HG02798 (cell line): ENCODE measurements around the gene FNBP1.
"Not testable (repeated sequence)": the region's sequence is repeated elsewhere in the genome, so short reads cannot be mapped to it uniquely, and the experiment has no call there.

Source experiments
- ATAC-seq: cut with Tn5 transposase; IDR thresholded peaks from one replicate; pipeline ENCODE4 v1.9.1; 2021; ENCODE audit warnings: mild to moderate bottlenecking; ENCODE audit not compliant: unreplicated experiment, poor library complexity

The FNBP1 gene

GRCh38 chr9:129962889-129963703 is 79.9 kb downstream of the FNBP1 start:
- peak; percentile 80 for ATAC-seq

- no peak for ATAC-seq
These were observed 80.5 kb downstream of the FNBP1 start for GRCh38 chr9:129962451-129962864.

DNA sequence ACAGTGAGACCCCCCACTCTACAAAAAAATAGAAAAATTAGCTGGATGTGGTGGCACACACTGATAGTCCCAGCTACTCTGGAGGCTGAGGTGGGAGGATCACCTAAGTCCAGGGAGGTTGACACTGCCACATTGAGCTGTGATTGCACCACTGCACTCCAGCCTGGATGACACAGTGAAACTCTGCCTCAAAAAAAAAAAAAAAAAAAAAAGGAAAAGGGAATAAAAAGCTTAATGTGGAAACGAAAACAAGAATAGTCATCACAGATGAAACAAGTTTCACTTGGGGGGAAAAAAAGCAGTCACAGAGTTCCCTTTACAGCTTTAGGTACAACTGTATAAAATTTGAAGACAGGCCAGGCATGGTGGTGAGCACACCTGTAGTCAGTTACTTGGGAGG is 84.2 kb downstream of the FNBP1 start:
- ATAC-seq = no peak

GRCh38 chr9:129954868-129955550 is 88.0 kb downstream of the FNBP1 start:
- ATAC-seq = no peak

- no peak for ATAC-seq
These were observed 89.3 kb downstream of the FNBP1 start for GRCh38 chr9:129953736-129954135.

DNA sequence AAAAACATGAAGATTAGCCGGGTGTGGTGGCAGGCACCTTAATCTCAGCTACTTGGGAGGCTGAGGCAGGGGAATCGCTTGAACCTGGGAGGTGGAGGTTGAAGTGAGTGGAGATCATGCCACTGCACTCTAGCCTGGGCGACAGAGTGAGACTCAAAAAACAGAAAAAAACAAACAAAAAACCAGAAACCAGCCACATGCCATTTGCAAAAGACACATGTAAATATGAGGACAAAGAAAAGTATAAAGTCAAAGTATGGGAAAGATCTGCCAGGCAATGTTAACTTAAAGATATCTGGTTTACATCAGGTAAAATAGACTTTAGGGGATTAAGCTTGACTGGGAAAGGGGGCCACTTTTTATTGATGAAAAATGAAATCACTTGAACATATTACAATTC is 90.7 kb downstream of the FNBP1 start:
- no peak for ATAC-seq

- ATAC-seq = no peak
These were observed 93.2 kb downstream of the FNBP1 start for GRCh38 chr9:129949821-129950220.

DNA sequence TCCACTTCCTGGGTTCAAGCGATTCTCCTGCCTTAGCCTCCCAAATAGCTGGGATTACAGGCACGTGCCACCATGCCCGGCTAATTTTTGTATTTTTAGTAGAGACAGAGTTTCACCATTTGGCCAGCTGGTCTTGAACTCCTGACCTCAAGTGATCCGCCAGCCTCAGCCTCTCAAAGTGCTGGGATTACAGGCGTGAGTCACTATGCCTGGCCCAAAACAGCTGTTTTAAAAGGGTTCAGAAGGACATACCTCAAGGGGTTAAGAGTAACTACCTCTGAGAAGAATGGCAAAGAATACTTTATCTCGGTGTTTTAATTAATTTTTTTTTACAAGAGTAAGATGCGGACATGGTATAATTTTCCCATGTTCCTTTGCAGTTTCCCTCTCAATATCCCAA is 94.4 kb downstream of the FNBP1 start:
- ATAC-seq = not testable (repeated sequence)

- no peak for ATAC-seq
These were observed 96.6 kb downstream of the FNBP1 start for GRCh38 chr9:129946246-129946995.

- ATAC-seq = no peak
These were observed 97.7 kb downstream of the FNBP1 start for GRCh38 chr9:129945314-129945713.

- ATAC-seq = no peak
These were observed 98.4 kb downstream of the FNBP1 start for GRCh38 chr9:129944506-129945116.

GRCh38 chr9:129939431-129939830 is 103.6 kb downstream of the FNBP1 start:
- no peak for ATAC-seq

DNA sequence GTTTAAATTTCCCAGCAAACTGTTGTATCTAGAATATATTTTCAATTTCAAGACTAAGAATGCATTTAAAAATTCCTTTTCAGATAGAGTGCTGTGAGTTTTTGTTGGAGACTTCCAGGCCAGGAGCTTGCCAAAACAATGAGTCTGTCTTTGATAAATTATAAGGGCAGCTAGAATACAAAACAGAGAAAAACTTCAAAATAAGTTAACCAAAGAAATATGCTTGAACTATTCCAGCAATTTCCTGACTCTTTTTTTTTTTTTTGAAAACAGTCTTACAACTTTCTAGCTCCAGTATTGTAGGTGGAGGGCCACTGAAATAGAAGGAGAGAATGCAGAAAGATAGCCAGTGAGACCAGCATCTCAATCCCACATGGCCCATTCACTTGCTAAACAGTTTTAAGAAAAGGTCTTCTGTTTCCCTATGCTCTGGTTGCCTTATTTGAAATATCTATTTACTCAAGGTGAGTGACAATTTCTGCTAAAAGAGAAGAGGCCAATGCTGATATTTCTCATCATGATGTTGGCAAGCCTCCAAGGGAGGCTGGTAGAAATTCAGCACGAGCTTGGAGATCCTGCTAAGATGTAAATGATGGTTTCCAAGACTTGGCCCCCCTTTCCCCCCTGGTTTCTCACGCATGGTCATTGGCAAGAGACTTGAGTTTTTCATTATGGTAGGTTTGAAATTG is 104.6 kb downstream of the FNBP1 start:
- no peak for ATAC-seq

DNA sequence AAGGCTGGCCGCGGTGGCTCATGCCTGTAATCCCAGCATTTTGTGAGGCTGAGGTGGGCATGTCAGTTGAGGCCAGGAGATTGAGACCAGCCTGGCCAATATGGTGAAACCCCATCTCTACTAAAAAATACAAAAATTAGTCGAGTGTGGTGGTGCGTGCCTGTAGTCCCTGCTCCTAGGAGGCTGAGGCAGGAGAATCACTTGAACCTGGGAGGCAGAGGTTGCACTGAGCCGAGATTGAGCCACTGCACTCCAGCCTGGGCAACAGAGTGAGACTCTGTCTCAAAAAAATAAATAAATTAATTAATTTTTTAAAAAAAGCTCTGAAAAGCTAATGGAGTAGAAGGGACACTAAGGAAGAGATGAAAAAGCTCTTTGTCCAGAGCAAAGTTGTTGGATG is 105.1 kb downstream of the FNBP1 start:
- ATAC-seq = not testable (repeated sequence)

- ATAC-seq = no peak
These were observed 106.8 kb downstream of the FNBP1 start for GRCh38 chr9:129936222-129936621.

DNA sequence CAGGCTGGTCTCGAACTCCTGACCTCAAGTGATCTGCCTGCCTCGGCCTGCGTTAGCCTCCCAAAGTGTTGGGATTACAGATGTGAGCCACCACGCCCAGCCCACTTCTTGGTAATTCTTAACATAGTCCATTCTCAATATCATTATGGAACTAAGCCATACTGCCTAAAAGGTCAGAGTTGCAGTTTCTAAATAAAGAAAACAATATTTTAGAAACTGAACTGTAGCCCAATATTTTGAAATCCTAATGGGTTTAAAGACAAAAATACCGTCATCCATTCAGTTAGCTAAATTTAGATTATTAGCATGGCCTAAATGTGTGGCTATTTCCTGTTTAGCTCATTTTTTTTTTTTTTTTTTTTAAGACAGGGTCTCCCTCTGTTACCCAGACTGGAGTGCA is 108.2 kb downstream of the FNBP1 start:
- ATAC-seq = no peak

DNA sequence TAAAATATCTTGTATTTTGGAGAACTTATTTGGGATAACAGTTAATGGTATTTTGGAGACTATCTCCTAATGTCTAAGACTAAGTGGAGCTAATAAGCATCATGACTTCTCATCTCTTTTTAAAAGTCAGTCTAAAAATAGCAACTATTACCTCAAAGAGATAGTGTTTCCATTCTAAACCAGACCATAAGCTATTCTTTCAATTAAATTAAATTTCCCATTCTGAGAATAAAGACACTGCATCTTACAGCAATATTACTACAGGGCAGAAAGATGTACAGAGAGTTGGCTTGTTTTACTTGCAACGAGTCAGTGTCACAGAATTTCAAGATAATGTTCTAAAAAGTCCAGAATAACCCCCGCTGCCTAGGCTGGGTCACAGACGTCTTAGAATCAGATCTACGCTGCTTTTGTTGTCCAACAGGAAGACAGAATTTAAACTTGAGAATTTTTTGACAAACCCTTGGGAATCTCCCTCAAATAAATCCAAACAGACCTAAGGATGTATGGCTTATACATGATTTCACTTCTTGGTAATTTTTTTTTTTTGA is 108.9 kb downstream of the FNBP1 start:
- no peak for ATAC-seq

DNA sequence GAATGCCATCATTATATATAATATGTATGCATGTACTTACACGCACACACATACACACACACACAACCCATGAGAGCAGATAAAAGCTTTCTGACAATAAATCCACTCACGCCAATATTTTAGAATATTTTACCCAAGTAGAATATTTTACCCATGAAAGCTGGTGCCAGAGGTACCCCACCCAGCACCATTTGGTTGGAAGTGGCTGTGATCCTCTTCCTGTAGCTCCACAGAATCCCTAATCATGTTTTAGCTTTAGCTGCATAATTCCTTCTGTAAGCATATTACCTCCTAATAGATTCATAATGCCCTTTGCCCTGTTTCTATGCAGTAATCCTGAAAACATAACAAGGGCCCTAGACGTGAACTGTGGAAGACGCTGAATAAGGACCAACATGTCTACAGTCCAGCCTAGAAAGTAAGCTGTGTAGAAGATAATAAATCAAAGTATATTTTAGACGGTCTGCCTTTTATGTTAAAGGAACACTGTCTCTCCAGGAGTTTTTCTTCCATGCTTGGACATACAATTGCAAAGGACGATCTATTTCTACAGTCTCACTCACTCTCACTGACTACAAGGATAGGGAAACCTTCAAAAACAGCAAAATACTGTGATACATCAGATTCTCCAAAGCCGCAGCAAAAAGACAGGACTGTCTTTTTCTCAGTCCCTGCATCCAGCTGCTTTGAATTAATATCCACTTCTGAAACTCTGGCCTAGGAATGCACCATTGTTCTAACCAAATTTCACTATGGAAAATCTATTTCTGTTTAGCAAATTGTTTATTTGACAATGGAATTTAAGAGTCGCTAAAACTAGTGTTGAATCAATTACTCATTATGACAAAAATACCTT is 109.6 kb downstream of the FNBP1 start:
- ATAC-seq = no peak
